GM21717 (cell line): ENCODE measurements around the gene ABLIM3.

ENCODE experiments used
- ATAC-seq: cut with Tn5 transposase; IDR thresholded peaks from one replicate; pipeline ENCODE4 v1.9.1; 2021; ENCODE audit warnings: mild to moderate bottlenecking, moderate library complexity; ENCODE audit not compliant: unreplicated experiment

Gene ABLIM3

DNA sequence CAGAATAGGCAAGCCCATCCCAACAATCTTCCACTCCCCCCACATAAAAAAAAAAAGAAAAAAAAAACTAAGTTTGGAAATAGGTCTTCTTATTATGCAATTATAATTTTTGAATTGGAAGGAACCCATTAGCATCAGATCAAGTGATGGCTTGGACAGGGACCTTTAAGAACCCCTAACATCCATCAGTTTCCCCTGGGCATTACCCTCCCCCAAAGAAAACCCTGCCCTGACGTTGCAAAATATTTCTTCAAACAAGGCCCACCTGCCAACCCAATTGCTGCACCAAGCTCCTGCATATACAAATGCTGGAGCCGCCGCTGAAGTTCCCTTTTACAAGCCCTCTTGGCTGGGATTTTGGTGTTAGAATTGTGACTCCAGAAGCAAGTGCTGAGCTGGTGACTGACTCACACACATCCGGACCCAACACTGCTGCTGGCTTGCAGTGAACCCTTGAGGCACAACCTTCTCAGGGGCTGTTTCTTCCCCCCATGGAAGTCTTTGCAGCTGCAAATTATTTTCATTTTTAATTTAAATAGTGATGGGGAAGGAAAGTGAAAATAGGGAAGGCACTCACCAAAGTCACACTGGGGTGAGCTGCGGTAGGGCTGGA lies 74.3 kb downstream of the ABLIM3 start:
- ATAC-seq = no peak

- no peak for ATAC-seq
Observed at GRCh38 chr5:149216496-149216895, 75.2 kb downstream of the ABLIM3 start.

DNA sequence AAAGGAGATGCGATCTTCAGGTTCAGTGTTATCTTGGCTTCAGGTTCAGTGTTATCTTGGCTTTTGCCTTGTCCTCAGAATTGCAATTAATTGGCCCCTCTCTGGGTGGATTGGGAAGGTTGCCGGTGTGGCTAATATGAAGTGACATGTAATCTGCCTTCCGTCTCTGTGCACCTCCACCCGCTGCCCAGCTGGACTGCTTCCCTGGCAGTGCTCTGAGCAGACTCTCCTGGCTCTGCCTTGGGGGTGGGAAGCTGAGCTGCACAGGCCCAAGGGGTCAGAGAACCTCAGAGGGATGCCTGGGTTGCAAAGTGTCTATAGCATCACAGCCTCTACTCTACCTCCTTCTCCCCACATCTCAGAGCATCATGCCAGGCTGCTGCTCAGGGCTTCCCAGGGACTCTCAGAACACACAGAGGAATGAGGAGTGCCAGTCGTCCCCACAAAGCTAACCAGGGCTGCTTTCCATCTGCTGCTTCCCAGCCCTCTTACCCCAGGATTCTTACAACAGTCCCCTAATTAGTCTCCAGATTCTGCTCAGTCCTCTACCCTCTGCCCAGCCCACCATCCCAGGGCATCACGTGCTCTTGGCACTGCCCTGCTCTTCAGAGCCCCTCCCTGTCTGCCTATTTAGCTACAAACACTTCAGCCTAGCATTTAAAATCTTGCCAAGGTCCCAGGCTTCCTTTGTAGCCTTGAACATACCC lies 76.0 kb downstream of the ABLIM3 start:
- no peak for ATAC-seq

DNA sequence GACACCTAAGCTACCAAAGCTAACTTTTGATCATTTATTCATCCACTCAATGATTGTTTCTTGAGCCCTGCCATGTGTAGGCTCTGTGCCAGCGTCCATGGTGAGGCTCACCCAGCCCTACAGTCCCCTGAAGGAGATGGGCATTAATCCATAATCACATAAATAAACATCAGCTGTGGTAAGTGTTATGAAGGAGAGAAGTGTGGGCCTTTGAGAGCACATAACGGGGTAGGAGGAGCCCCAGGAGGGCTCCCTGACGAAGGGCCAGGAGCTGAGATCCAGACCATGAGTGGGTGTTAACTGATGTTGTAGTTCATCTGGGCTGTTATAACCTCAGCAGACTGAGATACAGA lies 76.5 kb downstream of the ABLIM3 start:
- no peak for ATAC-seq

DNA sequence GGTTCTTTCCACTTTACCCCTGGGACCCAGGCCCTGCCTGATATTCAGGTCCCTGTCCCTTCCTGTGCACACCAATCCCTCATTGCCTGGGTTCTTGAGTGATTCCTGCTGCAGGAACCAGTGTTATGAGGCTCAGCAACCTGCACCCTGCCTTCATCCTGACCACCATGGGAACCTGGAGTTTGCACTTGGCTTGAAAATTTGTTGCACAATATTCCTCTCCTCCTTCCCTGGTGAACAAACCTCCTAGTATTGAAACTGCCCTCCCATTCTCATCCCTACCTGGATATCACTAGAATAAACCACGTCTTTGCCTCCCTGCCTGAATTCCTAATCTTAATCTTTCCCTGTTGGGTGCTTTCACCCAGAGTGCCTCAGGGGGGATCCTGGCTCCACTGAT lies 78.3 kb downstream of the ABLIM3 start:
- no peak for ATAC-seq

DNA sequence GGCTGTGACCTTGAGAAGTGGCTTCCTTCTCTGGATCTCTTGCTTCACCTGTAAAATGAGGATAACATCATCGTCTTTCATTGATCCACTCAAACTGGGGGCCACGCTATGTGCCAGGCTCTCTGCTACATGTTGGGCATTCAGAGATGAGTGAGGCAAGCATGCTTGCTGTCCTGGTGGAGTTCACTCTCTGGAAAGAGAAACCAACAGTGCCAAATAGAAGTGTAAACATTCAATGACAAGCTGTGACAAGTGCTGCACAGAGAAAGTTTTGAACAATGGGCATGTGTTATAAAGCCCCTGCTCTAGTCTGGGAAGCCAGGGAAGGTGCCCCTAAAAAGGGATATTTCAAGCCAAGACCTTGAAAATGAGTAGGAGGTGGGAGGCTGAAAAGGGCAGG lies 79.5 kb downstream of the ABLIM3 start:
- ATAC-seq = no peak

- ATAC-seq = no peak
Observed at GRCh38 chr5:149221326-149221725, 80.0 kb downstream of the ABLIM3 start.

DNA sequence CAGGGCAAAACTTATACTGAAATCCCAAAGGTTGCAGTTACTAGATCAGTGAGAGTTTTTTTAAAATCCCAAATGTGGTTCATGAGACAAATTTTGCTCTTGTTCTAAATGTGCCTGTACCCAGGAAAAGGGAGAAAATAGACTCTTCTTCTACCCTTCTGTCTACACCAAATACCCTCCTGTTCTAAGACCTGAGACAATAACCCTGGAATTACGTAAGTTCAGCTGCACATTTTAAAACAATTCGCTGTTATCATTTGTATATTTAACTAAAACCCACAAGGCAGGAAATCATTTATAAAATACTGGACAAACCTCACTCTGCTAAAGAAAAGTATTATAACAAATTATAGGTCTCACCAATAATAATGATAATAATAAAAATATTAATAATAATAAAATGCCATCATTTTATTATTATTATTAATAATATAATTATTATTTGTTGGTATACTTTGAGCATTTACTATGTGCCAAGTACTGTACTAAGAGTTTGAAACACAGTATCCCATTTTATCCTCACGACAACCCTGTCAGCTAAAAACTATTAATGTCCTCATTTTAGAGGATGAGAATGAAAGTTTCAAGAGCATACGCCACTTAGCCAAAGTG lies 80.5 kb downstream of the ABLIM3 start:
- no peak for ATAC-seq

GRCh38 chr5:149223081-149223848 lies 82.0 kb downstream of the ABLIM3 start:
- no peak for ATAC-seq

- no peak for ATAC-seq
Observed at GRCh38 chr5:149224282-149224681, 83.0 kb downstream of the ABLIM3 start.

- no peak for ATAC-seq
Observed at GRCh38 chr5:149227168-149227826, 86.0 kb downstream of the ABLIM3 start.

DNA sequence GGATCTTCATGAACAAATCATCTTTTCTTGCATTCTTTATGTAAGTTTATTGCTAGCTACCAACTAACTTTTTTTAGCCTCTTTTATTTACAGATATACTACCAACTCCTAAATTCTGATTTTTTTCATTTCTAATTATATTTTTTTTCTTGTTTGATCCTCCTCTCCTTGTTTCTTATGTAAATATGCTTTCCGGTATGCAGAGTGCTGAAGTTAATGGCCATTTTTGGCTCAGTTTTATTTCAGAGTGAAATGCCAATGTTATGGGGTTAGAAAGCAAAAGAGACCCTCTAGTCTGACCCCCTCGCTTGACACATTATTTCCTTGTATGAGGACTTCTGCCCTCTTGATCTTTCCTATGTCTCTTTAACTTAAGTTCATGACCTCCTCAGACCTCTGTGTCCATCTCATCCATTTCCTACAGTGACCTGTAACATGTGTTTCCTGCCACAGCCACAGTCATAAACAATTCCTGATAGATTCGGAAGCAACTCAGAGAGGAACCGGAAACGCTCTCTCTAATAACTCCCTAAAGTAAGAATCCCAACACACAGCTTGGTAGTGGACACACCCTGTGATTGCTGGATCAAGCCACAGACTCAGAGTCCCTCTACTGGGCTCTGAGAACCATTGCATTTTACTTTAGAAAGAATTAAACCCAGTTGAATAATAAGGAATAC lies 87.5 kb downstream of the ABLIM3 start:
- ATAC-seq = no peak

DNA sequence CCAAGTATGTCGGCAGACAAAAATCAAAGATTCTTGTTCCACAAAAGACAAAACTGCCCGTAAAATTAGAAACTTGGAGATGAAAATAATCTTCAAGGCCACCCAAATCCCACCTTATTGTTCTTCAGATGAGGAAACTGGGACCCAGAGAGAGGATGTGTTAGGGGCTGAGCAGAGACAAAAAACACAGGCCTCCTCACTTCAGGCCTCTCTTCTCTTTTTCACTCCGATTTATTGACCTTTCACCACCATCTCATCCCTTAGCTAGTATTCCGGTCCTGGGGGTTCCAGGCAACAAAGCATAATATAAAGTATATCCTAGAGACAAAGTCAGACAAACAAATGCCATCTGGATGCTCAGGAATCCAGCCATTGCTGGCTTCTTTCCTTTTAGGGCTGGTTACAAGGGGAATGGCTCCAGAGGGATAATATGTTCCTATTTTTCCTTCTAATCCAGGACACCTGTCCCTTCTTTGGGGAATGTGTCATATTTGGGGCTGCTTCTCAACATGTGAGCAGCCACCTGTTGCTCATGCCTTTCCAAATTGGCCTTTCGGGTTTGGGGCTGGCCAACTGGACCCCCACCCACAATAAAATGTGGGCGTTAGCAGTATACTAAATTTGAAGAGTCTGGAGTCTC lies 88.1 kb downstream of the ABLIM3 start:
- ATAC-seq = no peak

DNA sequence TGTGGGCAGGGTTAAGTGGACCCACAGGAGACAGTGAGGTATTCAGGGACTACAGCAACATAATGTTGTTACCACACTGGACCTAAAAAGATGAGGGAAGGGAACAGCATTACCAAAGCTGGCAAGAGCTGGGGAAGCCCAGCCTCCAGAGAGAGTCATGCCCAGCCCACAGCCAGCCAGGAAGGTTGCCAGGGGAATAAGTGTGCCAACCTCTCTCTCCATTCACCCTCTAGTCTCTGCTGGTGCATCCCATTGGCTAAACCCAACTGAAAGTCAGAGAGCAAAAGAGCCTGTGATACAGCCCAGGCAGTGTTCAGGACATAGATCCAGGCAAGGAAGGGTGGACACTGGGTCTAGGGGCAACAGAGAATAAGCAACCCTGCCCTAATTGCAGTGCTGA lies 94.5 kb downstream of the ABLIM3 start:
- no peak for ATAC-seq

DNA sequence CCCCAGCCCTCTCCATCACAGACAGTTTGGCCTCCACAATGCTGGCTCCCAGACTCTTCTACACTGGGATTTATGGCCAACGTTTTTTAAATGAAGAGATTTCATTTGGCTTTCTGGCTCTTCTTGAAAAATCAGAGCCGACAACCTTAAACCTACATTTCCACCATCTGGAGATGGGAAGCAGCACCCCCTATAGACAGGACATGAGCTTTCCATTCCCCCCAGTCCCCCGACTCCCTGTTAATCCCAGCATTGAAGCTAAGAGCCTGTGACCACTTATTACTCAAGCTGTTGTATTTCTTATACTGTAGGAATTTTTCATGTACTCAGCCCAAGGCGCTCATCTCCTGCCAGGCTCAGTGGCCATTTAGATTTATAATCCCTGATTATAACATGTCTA lies 96.4 kb downstream of the ABLIM3 start:
- ATAC-seq = no peak

DNA sequence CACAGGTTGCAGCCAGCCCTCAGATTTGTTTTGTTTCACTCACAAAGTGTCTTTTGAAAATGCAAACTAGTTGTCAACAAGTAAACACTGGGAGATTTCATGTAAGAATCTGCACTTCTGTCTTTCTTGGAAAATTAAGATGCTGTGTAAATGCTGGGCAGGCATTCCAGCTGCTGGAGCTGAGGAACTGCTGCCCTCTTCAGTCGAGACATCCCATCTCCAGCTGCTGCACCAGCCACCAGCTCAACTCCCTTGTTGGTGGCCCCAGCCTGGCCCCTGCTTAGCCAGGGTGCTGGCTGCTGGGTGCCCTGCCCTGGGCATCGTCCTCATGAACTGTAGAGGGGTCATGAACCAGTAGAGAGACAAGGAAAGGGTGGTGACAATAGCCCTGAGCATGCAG lies 97.2 kb downstream of the ABLIM3 start:
- no peak for ATAC-seq

DNA sequence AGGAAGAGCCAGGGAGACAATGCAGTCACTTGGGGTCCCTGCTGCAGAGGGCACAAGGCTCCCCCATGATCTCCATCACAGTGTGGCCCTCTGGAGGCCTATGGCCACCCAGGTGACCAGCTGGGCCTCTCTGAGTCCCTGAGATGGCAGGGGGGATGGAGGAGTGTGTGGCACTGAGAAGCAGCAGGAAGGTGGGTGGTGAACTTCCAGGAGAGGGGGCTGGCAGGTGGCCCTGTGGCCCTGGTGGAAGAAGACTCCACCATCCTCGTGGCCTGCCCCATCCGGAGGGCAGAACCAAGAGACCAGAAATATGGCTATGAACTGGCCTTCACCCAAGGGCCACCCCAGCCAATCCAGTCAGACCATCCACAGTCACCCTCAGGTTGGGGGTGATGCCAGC lies 98.6 kb downstream of the ABLIM3 start:
- ATAC-seq = no peak

- ATAC-seq = no peak
Observed at GRCh38 chr5:149240354-149240998, 99.2 kb downstream of the ABLIM3 start.

GRCh38 chr5:149242339-149242738 lies 101.0 kb downstream of the ABLIM3 start:
- no peak for ATAC-seq

DNA sequence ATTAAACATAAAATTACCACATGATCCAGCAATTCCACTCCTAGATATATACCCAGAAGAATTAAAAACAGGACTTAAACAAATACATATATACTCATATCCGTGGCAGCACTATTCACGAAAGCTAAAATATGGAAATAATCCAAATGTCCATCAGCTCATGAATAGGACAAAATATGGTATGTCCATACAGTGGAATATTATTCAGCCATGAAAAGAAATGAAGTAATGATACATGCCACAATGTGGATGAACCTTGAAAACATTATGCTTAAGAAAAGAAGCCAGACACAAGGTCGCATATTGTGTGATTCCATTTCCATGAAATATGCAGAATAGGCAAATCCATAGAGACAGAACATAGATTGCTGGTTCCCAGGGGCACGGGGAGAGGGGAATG lies 105.6 kb downstream of the ABLIM3 start:
- ATAC-seq = no peak
